Measurements from ENCODE around the gene ZNF423.

Gene ZNF423

DNA sequence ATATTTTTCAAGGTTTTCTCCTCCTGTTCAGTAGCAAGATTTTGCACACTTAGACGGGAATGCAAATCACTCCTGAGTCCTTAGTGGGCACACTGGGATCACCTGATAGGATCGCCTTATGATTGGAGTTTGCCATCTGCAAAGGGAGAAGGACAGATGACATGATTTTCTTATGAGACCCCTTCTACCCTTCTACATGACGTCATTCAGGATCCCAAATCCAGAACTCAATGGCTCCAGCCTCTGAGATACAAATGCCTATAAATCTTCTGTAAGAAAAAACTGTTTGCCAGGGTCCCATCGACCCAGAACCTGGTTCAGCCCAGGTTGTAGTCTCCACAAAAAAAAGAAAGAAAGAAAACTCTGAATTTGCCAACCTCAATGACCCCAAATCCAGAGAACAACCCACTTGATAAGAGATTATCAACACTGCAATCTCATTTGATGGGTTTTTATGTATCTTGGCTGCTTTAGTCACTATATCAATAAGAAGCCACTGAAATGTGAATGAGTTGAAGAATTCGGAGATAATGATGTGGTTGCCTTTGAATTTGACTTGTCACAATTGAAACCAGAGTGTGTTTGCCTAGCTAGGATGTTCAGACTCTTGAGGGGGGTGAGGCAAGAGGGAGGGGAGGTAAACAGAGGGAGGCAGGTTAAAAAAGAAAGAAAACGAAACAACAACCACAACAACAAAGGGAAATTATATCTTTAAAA is 6.7 kb downstream of the ZNF423 start:
- DNase-seq (ENCODE audit: low read depth in 1 of 2, low spot score in 1 of 2), result no peak

- no peak for DNase-seq (ENCODE audit: low read depth in 1 of 2, low spot score in 1 of 2)
These were observed 7.4 kb downstream of the ZNF423 start for GRCh38 chr16:49848530-49848929.

GRCh38 chr16:49846800-49847199 is 9.1 kb downstream of the ZNF423 start:
- DNase-seq (ENCODE audit: low read depth in 1 of 2, low spot score in 1 of 2), result no peak

- no peak for DNase-seq (ENCODE audit: low read depth in 1 of 2, low spot score in 1 of 2)
These were observed 11.6 kb downstream of the ZNF423 start for GRCh38 chr16:49844359-49844758.

DNA sequence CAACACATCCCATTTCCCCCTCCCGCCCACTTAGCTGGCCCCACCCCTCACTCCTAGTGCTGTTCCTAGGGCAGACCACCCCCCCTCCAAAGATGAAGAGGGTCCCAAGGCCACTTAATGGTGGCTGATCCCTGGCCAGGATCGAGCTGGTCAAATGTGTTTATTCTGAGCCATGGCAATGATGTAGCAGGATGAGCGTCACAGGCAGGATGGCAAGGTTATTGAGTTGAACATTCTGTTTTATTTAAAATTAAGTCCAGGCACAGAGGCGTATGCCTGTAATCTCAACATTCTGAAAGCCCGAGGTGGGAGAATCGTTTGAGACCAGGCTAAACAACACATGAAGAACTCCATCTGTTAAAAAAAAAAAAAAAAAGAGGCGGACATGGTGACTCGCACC is 12.2 kb downstream of the ZNF423 start:
- DNase-seq (ENCODE audit: low read depth in 1 of 2, low spot score in 1 of 2), result no peak

DNA sequence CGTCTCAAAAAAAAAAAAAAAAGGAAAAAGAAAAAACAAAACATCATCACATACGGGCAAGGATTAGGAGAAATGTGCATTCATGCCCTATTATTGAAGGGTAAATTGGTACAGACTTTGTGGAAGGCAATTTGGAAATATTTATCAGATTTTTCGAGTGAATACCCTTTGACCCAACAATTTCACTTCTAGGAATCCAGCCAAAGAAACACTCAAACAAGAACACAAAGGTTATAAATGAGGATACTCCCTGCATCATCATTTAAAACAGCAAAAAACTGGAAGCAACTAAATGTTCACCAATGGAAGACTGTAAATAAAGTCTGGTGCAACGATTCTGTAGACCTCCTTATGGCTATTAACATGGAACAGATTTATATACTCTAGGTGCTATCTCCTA is 12.9 kb downstream of the ZNF423 start:
- no peak for DNase-seq (ENCODE audit: low read depth in 1 of 2, low spot score in 1 of 2)

GRCh38 chr16:49839017-49839825 is 16.7 kb downstream of the ZNF423 start:
- no peak for DNase-seq (ENCODE audit: low read depth in 1 of 2, low spot score in 1 of 2)

DNA sequence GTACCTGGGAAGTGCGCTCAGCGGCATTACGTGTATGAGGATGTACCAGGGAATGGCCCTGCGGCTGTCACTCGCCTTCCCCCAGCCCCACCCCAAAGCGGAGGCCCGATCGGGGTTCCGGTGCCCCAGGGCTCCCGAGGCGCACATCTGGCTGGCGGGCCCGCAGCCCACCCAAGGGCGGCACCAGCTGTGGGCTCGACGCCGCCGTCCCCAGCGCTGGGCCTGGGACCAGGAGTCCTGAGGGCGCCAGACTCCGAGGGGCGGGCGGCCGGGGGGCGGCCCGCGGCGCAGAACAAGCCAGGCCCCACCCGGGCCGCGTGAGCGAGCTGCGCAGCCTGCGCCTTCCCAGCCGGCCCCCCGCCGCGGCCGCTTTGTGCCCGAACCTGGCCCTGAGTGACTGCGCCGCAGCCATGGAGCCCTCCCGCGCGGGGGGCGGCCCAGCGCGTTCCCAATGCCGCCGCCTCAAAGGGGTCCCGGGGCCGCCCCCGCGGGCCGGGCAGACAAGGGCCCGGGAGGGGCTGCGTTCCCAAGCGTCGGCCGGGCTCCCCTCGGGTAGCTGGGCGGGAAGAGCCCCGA is 17.4 kb downstream of the ZNF423 start:
- no peak for DNase-seq (ENCODE audit: low read depth in 1 of 2, low spot score in 1 of 2)

DNA sequence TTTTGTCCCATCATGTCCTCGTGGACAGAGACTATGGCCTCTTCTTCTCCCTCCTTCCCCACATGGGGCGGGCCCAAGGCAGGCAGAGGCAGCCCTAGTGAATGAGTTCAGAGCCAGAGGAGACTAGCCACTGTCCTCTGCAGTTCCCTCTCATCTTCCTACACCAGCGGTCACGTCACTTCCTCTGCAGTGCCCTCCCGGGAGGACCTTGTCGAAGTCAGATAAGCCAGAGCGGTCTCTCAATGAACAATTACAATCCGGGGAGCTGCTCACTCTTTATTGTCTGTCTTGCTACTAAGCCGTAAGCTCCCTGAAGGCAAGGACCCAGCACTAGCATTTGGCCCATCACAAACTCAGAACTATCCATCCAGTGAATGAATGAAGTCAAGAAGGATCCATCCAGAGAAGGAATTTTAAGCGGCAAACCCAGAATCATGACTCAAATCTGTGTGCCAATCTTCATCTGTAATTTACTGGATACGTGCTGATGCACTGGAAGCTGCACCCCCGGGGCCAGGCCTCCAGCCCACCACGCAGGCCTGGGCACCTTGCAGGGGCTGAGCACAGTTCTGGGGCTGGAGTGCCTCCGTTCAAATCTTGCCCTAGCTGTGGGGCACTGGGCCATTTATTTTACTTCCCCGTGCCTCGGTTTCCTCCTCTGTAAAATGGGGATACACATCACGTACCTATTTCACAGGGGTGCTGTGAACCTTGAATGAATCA is 18.1 kb downstream of the ZNF423 start:
- no peak for DNase-seq (ENCODE audit: low read depth in 1 of 2, low spot score in 1 of 2)

DNA sequence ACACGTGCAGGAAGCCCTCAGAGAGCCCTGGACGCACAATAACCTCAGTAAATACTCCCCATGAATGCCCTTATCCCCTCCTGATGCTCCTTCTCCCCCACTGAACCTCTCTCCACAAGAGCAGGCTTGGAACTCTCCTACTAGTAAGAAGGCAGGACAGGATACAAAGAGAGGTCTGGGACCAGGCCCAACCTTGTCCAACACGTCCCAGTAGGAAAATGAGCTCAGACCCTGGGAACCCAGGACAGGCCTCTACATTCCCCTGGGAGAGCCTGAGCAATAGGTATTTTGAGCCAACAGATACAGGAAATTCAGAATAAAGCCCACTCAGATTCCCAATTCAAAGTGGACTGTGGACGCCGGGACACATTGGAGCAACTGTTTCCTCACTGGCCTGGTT is 19.2 kb downstream of the ZNF423 start:
- DNase-seq (ENCODE audit: low read depth in 1 of 2, low spot score in 1 of 2), result no peak

DNA sequence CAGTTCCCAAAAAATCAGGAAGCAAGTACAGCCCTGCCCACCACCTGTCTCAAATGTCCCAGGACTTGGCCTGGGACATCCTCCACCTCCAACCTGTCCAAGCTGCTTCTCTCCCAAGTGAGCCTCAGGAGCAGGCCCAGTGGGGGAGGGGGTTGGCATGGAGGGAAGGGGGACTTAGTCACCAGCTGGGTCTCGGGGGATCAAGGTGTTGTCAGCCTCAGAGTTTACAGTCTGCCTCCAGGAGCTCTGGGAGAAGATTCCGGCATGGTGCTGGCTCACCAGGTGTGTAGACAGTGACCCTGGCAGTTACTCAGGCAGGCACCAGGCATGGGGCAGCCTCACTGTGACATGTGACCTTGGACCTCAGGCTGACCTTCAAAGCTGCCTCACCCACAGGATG is 19.7 kb downstream of the ZNF423 start:
- no peak for DNase-seq (ENCODE audit: low read depth in 1 of 2, low spot score in 1 of 2)

- no peak for DNase-seq (ENCODE audit: low read depth in 1 of 2, low spot score in 1 of 2)
These were observed 20.6 kb downstream of the ZNF423 start for GRCh38 chr16:49835161-49835777.

- no peak for DNase-seq (ENCODE audit: low read depth in 1 of 2, low spot score in 1 of 2)
These were observed 21.3 kb downstream of the ZNF423 start for GRCh38 chr16:49834531-49835151.

DNA sequence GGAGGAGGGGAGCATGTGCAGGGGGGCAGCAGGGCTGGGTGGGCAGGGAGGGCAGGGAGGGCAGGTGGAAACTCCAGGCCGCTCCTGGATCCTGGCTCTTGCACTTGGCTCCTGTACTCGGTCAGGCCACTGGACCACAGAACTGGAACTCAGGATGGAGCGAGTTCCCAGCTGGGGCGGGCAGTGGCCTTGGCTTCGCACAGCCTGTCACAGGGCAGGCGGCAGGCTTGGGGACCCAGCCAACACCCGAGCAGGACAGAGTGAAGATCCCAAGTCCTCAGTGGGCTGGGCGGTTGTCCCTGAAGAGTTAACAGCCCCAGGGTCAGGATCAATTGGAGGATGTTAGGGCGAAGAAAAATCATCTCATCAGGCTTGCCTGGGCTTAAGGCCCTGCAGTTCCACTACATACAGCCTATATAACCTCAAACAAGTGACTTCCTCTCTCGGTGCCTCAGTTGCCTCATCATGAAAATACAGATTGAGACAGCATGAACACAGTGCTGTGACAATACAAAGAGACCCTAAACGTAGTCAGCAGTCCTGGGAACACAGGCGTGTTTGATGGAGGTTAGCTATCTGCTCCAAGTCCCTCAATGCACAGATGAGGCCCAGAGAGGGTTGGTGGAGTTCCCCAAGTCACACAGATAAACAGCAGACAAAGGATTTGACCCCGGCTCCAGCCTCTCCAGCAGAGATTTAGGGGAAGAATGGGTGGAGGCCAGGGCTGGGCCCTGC is 21.9 kb downstream of the ZNF423 start:
- DNase-seq (ENCODE audit: low read depth in 1 of 2, low spot score in 1 of 2), result no peak

- DNase-seq (ENCODE audit: low read depth in 1 of 2, low spot score in 1 of 2), result no peak
These were observed 22.8 kb downstream of the ZNF423 start for GRCh38 chr16:49833085-49833484.

DNA sequence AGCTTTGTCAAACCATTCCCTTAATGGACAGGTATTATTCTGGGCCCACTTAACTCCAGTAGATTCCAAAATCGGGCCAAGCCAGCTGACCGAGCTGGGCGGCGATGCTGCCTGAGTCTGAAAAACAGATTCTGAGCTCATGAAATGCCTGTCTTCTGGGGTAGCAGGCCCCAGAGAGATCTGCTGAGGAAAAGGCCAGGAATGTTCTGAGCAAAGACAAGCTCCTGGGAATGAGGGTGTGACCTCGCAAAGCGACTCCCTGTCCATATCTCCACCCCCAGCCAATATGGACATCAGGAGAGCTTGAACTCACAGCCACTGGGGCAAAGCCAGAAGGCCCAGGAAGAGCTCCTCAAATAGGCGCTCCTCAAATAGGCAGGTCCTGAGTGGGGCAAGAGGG is 23.7 kb downstream of the ZNF423 start:
- no peak for DNase-seq (ENCODE audit: low read depth in 1 of 2, low spot score in 1 of 2)

- DNase-seq (ENCODE audit: low read depth in 1 of 2, low spot score in 1 of 2), result no peak
These were observed 25.0 kb downstream of the ZNF423 start for GRCh38 chr16:49830873-49831272.

- no peak for DNase-seq (ENCODE audit: low read depth in 1 of 2, low spot score in 1 of 2)
These were observed 27.2 kb downstream of the ZNF423 start for GRCh38 chr16:49828533-49829267.

DNA sequence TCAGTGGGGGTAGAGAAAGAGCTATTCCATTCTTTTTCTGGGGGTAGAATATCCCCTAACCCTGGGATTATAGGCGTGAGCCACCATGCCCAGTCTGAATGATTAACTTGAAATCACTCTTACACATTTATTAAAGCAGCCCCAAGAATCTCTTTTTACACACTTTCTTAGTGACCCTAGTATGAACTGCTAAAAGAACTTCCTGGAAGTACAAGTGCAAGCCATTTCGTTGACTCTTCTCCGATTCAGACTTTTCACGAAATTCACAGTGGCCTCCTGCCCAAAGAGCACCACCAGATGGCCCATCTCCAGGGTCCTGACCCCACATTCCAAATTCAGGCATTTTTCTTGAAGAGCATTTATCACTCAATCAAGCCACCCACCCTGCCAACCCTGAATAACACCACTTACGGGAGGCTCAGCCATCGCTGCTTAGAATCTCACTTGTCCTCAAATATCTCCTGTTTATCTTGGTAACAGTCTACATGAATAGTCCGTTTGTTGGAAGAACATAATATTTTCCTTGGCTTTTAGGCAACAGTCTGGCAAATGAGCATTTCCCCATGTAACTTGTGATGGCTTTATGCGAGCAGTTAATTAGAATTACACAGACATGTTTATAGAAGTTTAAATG is 28.0 kb downstream of the ZNF423 start:
- DNase-seq (ENCODE audit: low read depth in 1 of 2, low spot score in 1 of 2), result no peak

All from activated T-helper 1 cell treated with anti-CD3 and anti-CD28 coated beads, Interleukin-2, amount 50 U/mL, for 16 hours (primary cell).